CD4-positive, alpha-beta T cell (primary cell): ENCODE data around the gene SHROOM2. TPM values are rescaled to one million over a fixed set of nuclear protein-coding genes. Genes with fewer than 3 reads are reported as not detected.

ENCODE experiments used
- ATAC-seq: fragments of 200-7000 bp; cut with Tn5 transposase; one replicate; pipeline ENCODE4 v1.10.0; 2022; ENCODE audit warnings: mild to moderate bottlenecking; ENCODE audit not compliant: poor library complexity
- CTCF ChIA-PET: fragments of 350-600 bp; sonication (Branson Sonifier 250); formaldehyde crosslinking; loops from one replicate; lab custom pipeline; 2021; ENCODE audit warnings: antibody characterized with exemption, inconsistent platforms; lab: Charles Lee
- POLR2A ChIA-PET: fragments of 350-600 bp; sonication (Branson Sonifier 250); formaldehyde crosslinking; loops from one replicate; lab custom pipeline; 2021; ENCODE audit warnings: antibody characterized with exemption, inconsistent platforms; lab: Charles Lee
- DNase-seq, 14 experiments: peaks; one replicate each; pipeline ENCODE4 v3.0.0-alpha.2; 2013 to 2020; ENCODE audit warnings: mixed read lengths in 2 of 14
- H3K27ac ChIP-seq, 2 donors: one replicate each; pipeline versions ENCODE4 v1.5.1 to v1.7.0; 2013; ENCODE audit warnings: low read length in 2 of 2, low read depth in 1 of 2, mild to moderate bottlenecking in 1 of 2
- H3K27me3 ChIP-seq, 2 experiments: 1 replicate in 1 of 2; 2 replicates in 1 of 2; pipeline versions ENCODE4 v1.6.1 to v1.7.0; 2013; ENCODE audit warnings: low read length in 2 of 2, control low read depth in 1 of 2, mild to moderate bottlenecking in 1 of 2, moderate library complexity in 1 of 2; ENCODE audit not compliant: insufficient read depth in 2 of 2, control insufficient read depth in 1 of 2
- H3K36me3 ChIP-seq: one replicate; pipeline ENCODE4 v1.6.1; 2013; ENCODE audit warnings: low read length, control low read depth; ENCODE audit not compliant: insufficient read depth
- H3K4me1 ChIP-seq: one replicate; pipeline ENCODE4 v1.6.1; 2013; ENCODE audit warnings: low read length, control low read depth; ENCODE audit not compliant: insufficient read depth
- H3K4me3 ChIP-seq: one replicate; pipeline ENCODE4 v1.5.1; 2013; ENCODE audit warnings: mild to moderate bottlenecking, low read length, moderate library complexity
- H3K9me3 ChIP-seq, 2 experiments: 1 replicate in 1 of 2; 2 replicates in 1 of 2; pipeline versions ENCODE4 v1.6.1 to v1.7.0; 2013; ENCODE audit warnings: low read length in 2 of 2, mild to moderate bottlenecking in 2 of 2, control low read depth in 1 of 2, moderate library complexity in 1 of 2; ENCODE audit not compliant: control insufficient read depth in 1 of 2, insufficient read depth in 1 of 2
- H3K27ac Mint-ChIP-seq: one replicate; pipeline ENCODE4 v1.8.0; 2020; ENCODE audit warnings: mixed read lengths
- H3K27me3 Mint-ChIP-seq: one replicate; pipeline ENCODE4 v1.8.0; 2021; ENCODE audit warnings: mixed read lengths
- H3K36me3 Mint-ChIP-seq: one replicate; pipeline ENCODE4 v1.8.0; 2021; ENCODE audit warnings: low read depth, mixed read lengths
- H3K4me1 Mint-ChIP-seq: one replicate; pipeline ENCODE4 v1.8.0; 2021; ENCODE audit warnings: low read depth, mixed read lengths
- H3K4me3 Mint-ChIP-seq: one replicate; pipeline ENCODE4 v1.8.0; 2020; ENCODE audit warnings: mild to moderate bottlenecking, mixed read lengths
- H3K9me3 Mint-ChIP-seq: one replicate; pipeline ENCODE4 v1.8.0; 2020; ENCODE audit warnings: mixed read lengths
- CTCF ChIP-seq: fragments of 200-600 bp; IDR thresholded peaks from one replicate; pipeline ENCODE4 v1.8.0; 2022; ENCODE audit warnings: antibody characterized with exemption, mild to moderate bottlenecking
- intact Hi-C, 2 experiments: fragments of 100-400 bp; cut with DNase I in 1 of 2; cut with micrococcal nuclease in 1 of 2; formaldehyde crosslinking; loops; one replicate each; pipeline versions ENCODE4 v1.15.1 to v1.9.0; 2023 to 2025; cut with DNase I, micrococcal nuclease
- total RNA-seq, 174 experiments: library from RNA in 2 of 174; stranded (reverse) in 2 of 174; gene quantifications; one replicate each; pipeline ENCODE4 v1.2.3 and lab custom pipeline; 2021 to 2026

SHROOM2 gene
- total RNA-seq, 2 experiments from 2014 or later: not detected

DNA sequence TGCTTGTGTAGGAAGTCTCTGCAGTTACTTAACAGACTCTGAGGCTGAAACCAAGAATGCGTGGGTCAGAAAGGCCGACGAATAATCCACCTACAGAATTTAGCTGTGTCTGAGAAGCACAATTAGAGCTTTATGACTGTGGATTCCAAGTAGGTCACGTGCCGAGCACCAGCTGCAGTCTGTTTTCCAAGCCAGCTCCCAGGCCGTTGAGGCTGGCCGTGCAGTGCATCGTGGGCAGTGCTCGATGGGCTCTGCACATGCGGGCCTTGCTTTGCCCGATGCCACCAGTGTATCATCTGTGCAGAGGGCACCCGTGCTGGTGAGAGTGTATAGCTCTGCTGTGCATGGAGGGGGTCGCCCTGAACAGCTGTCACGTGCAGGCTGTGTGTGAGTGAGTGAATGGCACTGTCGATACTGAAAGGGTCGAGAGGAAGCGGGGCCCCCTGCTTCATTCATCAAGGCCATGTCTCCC is 113.4 kb downstream of the SHROOM2 start:
- no peak for DNase-seq
- CTCF ChIA-PET: no interaction called here
- Mint-ChIP-seq H3K27me3 (no peaks in the 10 kb centered on the region), H3K4me1 (peaks cover 11% of the 10 kb centered on the region), H3K27ac (no peak overlapping the region), H3K9me3 (no peaks in the 10 kb centered on the region), H3K36me3 (no peaks in the 10 kb centered on the region), H3K4me3 (no peak overlapping the region)
- Histone ChIP-seq H3K9me3 (no peaks in the 10 kb centered on the region), H3K4me1 (no peaks in the 10 kb centered on the region), H3K27me3 (no peaks in the 10 kb centered on the region), H3K36me3 (no peaks in the 10 kb centered on the region), H3K27ac (no peak overlapping the region), H3K4me3 (no peak overlapping the region)
- TF ChIP-seq CTCF: no peak
- no peak for ATAC-seq
- intact Hi-C loops: no loop called here
- POLR2A ChIA-PET: no interaction called here

DNA sequence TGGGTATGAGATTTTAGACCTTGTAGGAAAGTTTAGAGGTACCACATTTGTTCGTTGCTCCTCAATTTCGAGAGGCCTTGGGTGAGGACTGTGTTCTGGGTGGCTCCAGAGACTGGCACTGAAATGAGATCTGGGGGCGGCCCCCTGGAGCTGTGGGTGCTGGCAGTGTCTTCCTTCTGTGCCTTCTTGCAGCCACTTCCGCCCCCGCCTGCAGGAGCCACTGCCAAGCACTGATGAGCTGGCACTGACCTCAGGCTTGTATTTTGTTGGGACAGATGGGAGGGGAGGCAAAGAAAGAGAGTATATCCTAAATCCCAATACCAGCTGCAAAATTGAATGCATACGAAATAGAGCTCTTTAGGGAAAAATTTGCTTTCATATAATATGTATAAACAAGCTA is 116.4 kb downstream of the SHROOM2 start:
- H3K27me3 ChIP-seq: no peaks in the 10 kb centered on the region
- no peak overlapping the region for H3K27ac ChIP-seq
- ChIA-PET POLR2A (no interaction called here), CTCF (no interaction called here)
- H3K4me3 Mint-ChIP-seq: no peak overlapping the region
- H3K9me3 ChIP-seq: no peaks in the 10 kb centered on the region
- intact Hi-C loops: no loop called here
- H3K27ac Mint-ChIP-seq: no peak overlapping the region
- no peaks in the 10 kb centered on the region for H3K27me3 Mint-ChIP-seq
- no peaks in the 10 kb centered on the region for H3K4me1 ChIP-seq
- no peak for ATAC-seq
- H3K36me3 Mint-ChIP-seq: no peaks in the 10 kb centered on the region
- H3K9me3 Mint-ChIP-seq: no peaks in the 10 kb centered on the region
- no peaks in the 10 kb centered on the region for H3K36me3 ChIP-seq
- H3K4me3 ChIP-seq: no peak overlapping the region
- peaks cover 11% of the 10 kb centered on the region for H3K4me1 Mint-ChIP-seq
- DNase-seq: no peak
- no peak for TF ChIP-seq CTCF

- Mint-ChIP-seq H3K27ac (no peak overlapping the region), H3K4me1 (peaks cover 11% of the 10 kb centered on the region), H3K27me3 (no peaks in the 10 kb centered on the region), H3K4me3 (no peak overlapping the region), H3K9me3 (no peaks in the 10 kb centered on the region), H3K36me3 (no peaks in the 10 kb centered on the region)
- Histone ChIP-seq H3K27me3 (no peaks in the 10 kb centered on the region), H3K27ac (no peak overlapping the region), H3K4me3 (no peak overlapping the region), H3K9me3 (no peaks in the 10 kb centered on the region), H3K36me3 (no peaks in the 10 kb centered on the region), H3K4me1 (no peaks in the 10 kb centered on the region)
- intact Hi-C loops: no loop called here
- ATAC-seq: no peak
- DNase-seq: no peak
- POLR2A ChIA-PET: no interaction called here
- TF ChIP-seq CTCF: no peak
- CTCF ChIA-PET: no interaction called here
Measured at GRCh38 chrX:9903146-9903545, 116.9 kb downstream of the SHROOM2 start.
